Brain pericyte (primary cell): ENCODE data around the gene ADD3.
"Not testable (repeated sequence)": the region's sequence is repeated elsewhere in the genome, so short reads cannot be mapped to it uniquely, and the experiment has no call there.

Source experiments
- DNase-seq: peaks from one replicate; pipeline ENCODE4 v3.0.0-alpha.2; 2012; ENCODE audit warnings: low read depth, low spot score

Gene ADD3

DNA sequence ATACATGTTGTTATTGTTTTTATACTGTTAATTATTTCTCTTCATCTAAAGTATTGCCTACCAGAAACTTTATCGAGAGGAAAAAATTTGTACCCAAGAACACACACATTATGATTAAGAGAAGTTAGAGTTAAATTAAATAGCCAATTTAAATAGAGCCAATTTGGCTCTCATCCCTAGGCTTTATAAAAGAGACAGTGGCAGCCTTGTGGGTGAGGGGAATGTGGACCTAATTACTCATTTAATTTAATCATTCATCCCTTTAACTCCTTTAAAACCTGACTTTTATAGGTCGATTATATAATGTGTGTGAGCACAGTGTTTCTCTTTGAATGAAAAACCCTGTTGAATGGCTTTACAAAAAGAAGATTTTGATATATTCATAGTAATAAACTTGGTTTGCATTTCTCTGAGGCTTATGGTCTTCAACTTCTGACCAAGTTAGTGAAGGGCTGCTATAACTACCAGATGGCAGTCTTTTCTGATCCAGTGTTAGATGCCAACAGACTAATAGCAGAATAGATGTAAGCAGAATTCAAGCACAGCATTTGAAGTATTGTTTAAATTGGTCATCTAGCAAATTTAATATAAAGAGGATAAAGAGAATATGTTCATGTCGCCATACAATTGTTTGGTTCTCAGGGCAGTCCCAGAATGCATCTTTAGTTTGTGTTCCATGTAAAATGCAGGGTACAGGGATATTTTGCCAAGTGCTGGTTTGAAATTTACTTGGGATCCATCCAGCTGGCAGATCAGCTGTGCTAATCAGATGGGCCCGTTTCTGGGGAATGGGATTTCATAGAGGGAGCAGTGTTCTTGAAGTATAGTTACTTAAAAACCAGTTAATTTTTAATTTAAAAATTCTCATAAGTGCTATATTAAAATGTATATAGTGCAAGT is 25.3 kb downstream of the ADD3 start:
- no peak for DNase-seq

DNA sequence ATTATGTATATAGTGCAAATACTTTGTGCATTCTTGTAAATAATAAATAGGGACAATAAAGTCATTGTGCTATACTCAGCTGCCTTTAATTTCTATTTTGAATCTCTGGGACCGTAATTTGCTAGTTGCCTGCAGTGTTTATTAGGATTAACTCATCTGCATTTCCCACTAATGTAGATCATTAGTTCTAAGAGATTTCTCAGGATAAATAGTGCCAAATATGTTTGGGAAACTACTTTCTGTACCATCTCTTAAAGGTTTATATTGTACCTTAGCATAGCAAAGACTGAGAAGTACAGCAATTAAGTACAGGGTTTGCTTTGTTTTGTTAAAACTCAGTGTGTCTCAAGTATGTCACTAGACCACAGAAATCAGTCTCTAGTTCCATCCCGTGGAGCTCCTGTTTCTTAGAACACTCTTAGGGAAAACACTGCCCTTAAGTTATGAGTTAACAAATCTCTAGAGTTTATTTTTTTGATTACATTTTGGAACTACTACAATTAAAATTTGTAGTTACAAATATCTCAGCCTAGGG is 26.0 kb downstream of the ADD3 start:
- DNase-seq, result no peak

DNA sequence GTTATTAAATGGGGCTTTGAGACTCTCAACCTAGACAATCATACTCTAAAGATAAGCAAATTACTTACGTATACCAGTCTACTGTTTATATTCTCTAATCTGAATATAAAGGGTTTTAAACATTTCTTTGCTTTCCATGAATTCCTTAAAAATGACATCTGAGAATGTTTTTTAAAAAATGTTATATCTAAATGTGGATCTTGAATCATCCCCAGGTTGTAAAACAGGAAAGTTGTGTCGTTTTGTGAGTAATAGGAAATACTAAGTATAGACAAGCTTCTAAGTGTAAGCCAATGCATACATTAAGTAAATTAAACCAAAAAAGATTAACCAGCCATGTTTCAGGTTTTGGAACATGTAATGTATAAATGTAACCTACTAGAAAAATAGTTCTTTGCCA is 26.8 kb downstream of the ADD3 start:
- DNase-seq, result no peak

DNA sequence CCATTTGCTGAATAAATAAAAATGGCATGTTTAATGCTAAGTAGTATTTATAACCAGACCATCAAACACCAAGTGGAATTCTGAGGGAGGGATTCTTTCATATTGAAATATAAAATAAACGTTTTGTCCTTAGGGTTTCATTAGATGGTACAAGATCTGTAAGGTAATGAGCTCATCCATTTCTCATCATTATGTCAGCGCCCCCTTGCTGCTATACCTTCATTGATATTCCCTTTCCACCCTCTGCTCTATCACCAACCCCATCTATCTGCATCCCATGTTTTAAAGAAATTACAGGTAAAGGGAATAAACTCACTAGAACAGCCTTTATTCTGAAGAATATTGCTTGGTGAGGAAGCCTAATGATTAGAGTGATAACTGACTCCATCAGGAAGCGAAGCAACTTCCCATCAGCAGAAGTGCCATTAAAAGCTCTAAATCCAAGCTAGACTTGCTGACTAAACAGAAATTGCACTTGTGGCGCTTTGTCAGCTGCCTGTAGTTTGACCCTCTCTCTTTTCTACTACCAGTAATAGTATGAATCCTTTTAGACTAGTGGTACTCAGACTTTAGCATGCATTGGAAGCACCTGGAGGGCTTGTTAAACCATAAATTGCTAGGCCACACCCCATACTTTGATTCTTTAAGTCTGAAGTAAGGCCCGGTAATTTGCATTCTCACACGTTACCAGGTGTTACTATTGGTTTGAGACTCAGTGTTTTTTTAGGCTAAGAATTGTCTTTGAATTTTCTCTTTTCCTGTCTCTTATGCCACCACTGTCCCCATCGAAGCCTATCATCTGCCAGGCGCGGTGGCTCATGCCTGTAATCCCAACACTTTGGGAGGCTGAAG is 27.5 kb downstream of the ADD3 start:
- DNase-seq, result no peak

DNA sequence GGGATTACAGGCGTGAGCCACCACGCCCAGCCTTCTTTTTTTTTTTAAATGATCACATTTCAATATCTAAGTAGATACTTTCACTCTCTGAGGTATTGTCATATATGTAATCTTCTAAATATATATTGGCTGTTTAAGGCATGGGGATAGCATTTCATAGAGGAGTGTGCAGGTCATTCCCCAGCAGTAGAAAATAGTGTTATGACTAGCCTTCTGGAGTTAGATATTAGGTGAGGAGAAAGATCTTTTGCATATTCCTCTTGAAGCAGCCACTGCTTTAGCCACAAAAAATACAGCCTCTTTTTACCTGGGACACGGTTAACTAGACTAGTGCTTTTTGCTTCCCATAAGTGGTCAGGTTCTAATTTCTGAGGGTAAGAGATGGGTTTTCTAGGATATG is 28.9 kb downstream of the ADD3 start:
- DNase-seq, result no peak

DNA sequence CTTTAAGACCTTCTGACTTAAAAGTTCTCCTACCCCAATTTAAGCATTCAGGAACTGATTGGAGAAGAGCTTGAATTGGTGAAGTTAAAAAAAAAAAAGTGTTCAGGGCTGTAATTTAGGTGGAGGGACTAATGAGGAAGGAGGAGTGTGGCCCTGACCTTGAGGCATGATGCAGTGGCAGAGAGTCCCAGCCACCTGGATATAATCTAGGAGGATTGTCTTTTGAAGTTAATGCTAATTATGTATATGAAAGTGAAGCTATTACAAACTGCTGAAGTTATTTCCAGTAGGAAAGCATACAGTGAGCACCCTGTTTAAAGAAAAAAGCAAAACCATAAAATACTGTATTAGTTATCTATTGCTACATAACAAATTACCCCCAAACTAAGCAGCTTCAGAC is 31.5 kb downstream of the ADD3 start:
- DNase-seq, result no peak

DNA sequence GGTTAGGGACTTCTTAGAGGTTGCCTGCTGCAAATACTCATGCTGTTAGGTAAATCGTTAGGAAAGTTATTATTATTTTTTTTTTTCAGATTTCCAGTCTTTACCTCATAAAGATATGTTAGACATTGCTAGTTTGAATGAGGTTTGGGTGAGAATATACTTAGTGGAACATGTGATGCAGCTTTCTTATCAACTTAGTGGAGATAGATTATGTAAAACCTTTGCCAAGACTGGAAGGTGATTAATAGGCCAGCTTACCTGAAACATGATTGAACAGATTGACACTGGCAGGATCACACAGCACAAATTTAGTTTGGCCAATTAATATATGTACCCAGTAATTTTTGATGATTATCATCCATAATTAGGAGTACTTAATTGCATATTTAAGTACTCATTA is 32.3 kb downstream of the ADD3 start:
- no peak for DNase-seq

DNA sequence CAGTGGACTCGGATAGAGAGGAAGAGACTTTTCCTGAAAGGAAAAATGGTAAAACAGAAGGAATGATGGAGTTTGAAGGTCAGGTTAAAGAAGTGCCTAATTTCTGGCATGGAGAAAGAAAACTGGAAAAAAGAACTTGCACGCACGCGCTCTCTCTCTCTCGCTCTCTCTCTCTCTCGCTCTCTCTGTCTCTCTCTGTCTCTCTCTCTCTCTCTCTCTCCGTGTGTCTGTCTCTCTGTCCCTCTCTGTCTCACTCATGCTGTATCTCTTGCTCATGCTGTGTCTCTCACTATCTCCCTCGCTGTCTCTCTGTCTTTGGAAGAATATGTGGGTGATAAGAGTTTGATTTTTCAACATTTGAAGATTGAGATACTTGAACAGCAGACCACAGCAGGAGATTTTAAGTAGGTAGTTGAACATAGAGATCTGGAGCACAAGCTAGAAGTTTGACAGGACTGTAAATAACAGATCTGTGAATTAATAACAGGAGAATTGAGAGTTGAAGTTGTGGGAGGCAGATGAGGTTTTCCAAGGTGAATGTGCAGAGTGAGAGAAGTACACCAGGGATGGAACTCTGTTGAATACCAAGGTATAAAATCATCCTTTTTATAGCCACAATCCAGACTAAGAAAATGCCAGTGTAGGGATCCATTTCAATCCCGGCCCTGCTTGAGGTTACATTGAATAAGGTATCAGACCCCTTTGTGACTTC is 33.1 kb downstream of the ADD3 start:
- no peak for DNase-seq

DNA sequence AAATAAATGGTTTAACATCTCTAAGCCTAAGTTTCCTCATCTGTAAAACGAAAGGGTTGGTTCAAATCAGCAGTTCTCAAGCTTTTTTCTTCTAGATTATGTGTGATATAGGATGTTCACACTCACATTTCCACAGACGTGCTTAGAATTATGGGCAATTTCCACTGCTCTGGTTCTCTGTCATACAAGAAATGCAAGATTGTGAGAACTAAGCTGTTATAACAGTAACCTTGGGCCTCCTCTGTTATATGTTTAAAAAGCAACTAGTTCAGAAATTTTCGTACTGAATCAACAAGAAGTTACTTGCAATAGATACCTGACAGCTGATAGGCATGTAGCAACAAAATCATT is 33.7 kb downstream of the ADD3 start:
- no peak for DNase-seq

DNA sequence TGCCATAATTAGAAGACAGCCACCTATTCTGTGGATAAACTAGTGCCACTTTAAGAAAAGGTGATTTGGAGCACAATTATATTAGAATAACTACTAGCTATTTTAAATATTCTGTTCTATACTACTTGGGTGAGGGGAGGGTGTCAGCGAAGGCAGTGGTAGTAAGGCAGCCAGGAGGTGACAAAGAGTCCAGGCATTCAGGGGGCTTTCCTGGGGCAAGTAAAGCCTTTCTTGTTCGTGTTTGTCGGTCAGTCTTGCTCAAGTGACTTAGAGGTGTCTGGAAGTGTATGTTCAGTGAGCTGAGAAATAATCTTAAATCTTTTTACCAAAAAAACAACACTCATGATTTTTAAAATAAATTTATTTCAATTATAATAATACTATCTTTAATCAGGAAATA is 34.4 kb downstream of the ADD3 start:
- DNase-seq, result no peak

DNA sequence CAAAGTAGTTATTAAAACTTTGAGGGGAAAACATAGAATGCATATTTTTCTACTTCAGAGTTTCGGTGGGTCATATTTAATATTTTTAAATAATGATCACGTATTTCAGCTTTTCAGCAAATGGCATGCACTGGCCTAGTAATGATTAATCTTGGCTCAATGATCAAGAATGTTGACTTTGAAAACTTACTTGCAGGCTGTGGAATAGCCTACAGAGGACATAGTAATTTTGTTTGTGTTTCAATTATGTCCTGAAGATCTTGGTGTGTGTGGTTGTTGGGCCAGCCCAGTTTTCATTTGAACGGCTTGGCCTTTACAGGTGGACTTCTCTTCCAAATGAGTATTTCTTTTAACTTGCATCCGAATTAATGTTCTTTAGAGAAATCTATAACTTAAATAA is 35.1 kb downstream of the ADD3 start:
- DNase-seq, result no peak

DNA sequence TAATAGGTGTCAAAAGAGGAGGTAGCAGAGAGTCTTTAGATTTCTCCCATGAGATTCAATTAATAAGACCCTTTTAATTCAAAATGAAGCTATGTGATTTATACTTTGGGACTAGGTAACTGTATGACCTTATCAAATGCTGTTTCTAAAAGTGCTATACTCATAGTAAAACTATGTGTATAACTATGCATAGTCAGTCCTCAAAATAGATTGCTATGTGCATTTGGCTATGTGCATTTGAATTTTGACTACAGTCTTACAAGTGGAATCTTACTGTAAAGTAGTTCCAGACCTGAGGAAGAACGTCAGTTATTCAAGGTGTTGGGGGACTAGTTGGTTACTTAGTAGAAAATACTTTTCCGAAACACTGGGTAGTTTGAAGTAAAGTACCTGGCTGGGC is 36.9 kb downstream of the ADD3 start:
- no peak for DNase-seq

DNA sequence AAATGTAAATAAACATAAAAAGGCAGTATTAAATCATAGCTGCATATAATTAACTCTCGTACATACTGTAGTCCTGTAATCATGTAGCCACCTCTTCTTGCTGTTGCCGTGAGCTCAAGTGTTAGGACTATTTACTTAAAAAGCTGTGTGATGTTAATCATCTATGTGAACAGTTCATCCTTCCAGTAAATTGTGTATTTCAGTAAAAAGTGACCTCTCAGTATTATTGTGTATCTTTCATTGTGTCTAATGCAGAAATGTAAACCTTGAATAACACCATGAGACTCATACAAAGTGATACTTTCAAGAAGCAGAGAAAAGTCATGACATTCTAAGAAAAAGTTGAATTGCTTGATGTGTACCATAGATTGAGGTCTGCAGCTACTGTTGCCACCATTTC is 38.0 kb downstream of the ADD3 start:
- DNase-seq, result no peak

DNA sequence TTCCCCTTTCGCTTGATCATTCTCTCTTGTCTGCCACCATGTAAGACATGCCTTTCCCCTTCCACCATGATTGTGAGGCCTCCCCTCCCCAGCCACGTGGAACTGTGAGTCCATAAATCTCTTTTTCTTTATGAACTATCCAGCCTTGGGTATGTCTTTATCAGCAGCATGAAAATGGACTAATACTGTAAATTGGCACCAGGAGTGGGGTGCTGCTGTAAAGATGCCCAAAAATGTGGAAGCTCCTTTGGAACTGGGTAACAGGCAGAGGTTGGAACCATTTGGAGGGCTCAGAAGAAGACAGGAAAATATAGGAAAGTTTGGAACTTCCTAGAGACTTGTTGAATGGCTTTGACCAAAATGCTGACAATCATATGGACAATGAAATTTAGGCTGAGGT is 40.4 kb downstream of the ADD3 start:
- not testable (repeated sequence) for DNase-seq

DNA sequence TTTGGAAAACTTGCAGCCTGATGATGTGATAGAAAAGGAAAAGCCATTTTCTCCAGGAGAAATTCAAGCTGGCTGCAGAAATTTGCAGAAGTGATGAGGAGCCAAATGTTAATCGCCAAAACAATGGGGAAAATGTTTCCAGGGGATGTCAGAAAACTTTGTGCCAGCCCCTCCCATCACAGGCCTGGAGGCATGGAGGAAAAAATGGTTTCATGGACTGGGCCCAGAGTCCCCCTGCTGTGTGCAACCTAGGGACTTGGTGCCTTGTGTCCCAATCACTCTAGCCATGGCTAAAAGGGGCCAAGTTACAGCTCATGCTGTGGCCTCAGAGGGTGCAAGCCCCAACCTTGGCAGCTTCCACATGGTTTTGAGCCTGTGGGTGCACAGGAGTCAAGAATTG is 41.0 kb downstream of the ADD3 start:
- DNase-seq, result no peak

DNA sequence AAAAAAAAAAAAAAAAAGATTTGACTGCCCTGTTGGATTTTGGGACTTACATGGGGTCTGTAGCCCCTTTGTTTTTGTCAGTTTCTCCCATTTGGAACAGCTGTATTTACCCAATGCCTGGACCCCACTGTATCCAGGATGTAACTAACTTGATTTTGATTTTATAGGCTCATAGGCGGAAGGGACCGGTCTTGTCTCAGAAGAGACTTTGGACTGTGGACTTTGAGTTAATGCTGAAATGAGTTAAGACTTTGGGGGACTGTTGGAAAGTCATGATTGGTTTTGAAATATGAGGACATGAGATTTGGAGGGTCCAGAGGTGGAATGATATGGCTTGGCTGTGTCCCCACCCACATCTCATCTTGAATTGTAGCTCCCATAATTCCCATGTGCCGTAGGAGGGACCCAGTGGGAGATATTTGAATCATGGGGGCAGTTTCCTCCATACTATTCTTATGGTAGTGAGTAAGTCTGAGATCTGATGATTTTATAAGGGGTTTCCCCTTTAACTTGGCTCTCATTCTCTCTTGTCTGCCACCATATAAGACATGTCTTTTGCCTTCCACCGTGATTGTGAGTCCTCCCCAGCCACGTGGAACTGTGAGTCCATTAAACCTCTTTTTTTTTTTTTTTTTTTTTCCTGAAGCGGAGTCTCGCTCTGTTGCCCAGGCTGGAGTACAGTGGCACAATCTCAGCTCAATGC is 42.3 kb downstream of the ADD3 start:
- DNase-seq, result not testable (repeated sequence)

DNA sequence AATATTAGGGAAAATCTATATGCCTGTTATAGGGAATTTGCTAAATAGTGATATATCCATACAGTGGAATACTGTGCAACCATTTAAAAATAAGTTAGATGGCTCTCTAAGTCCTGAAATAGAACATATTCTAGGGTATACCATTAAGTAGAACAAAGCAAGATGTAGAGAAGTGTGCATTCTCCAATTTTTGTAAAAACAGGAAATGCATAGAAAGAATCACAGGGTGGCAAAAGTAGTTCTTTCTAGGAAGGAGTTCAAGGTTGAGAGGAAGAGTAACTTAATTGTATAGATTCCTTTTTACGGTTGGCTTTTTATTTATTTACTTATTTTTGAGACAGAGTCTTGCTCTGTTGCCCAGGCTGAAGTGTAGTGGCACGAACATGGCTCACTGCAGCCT is 43.7 kb downstream of the ADD3 start:
- no peak for DNase-seq

DNA sequence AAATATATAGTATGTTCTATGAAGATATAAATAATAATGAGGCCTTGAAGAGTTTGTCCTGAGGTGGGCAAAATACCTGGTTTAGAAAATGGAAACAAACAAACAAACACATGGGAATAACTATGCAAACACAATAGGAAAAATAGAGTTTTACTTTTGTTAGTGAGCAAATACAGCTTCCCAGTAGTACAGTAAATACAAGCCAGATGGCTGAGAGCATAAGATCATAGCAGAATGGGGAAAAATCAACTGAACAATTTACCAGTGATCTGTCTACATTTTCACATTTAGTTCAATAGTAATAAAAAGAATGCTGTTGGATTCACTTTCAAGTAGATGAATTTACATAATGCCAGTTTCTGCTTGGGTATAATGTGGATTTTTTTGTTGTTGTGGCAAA is 45.1 kb downstream of the ADD3 start:
- DNase-seq, result no peak

DNA sequence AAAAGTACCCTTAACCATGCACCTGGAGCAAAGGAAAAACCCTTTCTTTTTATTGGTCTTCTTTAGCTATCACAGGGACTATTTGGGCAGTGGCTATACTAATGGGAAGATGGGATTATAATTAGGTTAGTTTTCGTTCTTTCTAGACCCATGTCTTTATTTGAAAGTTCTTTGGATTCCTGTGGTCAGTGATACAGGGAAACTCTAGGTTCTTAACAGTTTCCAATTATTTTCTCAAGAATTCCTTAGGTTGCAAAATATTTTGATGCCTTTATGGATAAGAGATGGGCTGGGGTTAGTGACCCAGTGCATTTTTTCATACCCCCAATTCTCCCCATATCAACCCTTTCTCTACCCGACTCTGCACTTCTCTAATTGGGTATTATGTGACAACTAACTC is 49.0 kb downstream of the ADD3 start:
- DNase-seq, result no peak

DNA sequence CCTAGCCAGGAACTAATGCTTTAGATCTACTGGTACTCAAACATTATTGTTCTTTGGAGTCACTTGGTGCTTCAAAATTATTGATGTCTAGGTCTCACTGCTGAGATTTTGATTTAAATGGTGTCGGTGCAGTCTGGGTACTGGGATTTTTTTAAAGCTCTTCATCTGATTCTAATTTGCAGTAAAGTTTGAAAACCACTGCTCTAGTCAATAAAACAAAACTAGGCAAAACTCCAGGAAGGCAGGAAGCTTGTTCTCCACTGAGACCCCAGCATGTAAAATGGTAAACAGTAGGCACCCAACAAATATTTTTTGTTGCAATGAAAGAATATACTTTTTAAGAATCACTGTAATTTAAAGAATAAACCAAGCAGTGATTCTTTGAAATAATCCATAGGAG is 49.7 kb downstream of the ADD3 start:
- no peak for DNase-seq

DNA sequence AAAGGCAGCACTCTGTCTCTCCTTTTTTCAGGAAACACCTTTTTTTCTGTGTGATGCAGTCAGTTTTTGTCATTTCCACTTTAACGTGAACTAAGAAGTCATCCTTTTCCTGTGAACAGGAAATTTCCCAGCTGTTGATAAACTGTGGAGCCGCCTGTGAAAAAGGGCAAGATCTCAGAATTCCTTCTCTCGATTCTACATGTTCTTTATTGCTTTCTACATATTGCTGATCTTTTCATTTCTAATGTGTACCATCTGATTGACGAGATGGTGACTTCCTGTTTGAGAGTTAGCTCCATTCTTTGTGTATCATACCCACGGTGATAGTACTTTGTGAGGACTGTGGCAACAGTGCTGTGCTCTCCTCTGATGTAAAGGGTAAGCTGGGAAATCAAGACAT is 50.4 kb downstream of the ADD3 start:
- no peak for DNase-seq

DNA sequence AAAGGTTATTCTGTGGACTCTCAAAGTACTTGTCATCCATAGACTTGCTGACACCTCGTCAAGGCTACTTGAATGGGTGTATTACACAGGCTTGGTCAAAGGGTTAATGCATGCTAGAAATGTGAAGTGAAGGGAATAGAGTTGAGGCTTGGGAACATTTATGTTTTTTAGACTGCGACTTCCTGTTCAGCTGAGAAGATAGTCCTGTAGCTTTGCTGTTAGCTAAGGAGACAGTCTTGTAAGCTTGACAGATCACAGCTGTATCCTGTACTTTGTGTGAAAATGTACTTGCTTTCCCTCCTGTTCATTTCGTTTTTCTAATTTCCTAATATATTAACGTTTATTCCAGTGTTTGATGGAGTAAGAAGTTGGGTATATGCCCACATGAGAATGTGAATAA is 52.1 kb downstream of the ADD3 start:
- no peak for DNase-seq
